HFF-Myc (cell line): ENCODE measurements around the gene GAMT.

Source experiments
- DNase-seq: peaks from one replicate; pipeline ENCODE4 v3.0.0-alpha.2; 2011; ENCODE audit warnings: low read depth; ENCODE audit errors: extremely low read depth
- H3K4me3 ChIP-seq: replicated peaks from 2 replicates; pipeline ENCODE4 v1.5.1; 2011; ENCODE audit warnings: low read depth, mild to moderate bottlenecking, control low read depth, low read length
- CTCF ChIP-seq: IDR thresholded peaks from 2 replicates; pipeline ENCODE4 v1.5.1; 2012; ENCODE audit warnings: mild to moderate bottlenecking, low read depth, low read length, control low read depth; ENCODE audit errors: missing control alignments

GAMT gene

GRCh38 chr19:1427221-1427920 is 26.0 kb upstream of the GAMT start:
- no peak for TF ChIP-seq CTCF
- no peak overlapping the region for H3K4me3 ChIP-seq
- no peak for DNase-seq

- no peak overlapping the region for H3K4me3 ChIP-seq
- DNase-seq = no peak
- no peak for TF ChIP-seq CTCF
Measured at GRCh38 chr19:1426736-1427135, 25.4 kb upstream of the GAMT start.

GRCh38 chr19:1425902-1426301 is 24.6 kb upstream of the GAMT start:
- no peak for TF ChIP-seq CTCF

GRCh38 chr19:1425102-1425837 is 23.9 kb upstream of the GAMT start:
- no peak for TF ChIP-seq CTCF
- no peak for DNase-seq
- H3K4me3 ChIP-seq = no peak overlapping the region

More at GRCh38 chr19:1425902-1426301, 24.6 kb upstream of the GAMT start:
- no peak overlapping the region for H3K4me3 ChIP-seq
- DNase-seq = no peak

- no peak overlapping the region for H3K4me3 ChIP-seq
- no peak for DNase-seq
- no peak for TF ChIP-seq CTCF
Measured at GRCh38 chr19:1424192-1424955, 23.0 kb upstream of the GAMT start.

GRCh38 chr19:1423436-1424191 is 22.3 kb upstream of the GAMT start:
- DNase-seq = no peak
- H3K4me3 ChIP-seq = no peak overlapping the region
- no peak for TF ChIP-seq CTCF
